Measurements from ENCODE around the gene ADAD2.

Gene ADAD2

DNA sequence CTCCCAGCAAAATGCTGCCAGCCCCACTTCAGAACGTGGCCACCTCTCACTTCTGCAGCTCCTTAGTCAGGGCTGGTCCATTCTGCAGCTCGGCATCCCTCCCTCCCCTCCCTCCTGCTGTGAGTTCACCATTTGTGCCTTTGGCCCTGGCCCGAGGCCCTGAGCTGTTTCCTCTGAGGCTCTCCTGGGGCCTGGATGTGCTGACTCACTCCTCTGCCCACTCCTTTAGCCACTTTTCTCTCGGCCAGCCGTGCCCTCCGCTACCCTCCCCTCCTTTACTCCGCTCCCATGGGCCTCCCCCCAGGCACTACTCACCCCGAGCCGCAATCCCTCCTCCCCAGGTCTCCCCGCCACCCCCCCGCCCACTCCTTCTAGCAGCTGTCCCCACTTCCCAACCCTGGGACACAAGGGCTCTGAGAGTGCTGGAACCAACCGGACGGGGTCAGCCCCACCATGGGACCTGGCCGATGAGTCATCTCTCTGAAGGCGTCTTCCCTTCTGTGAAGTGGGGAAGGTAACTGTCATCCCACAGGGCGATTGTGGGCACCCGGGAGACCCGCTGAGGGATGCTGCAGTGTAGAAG, 37.4 kb downstream of the ADAD2 start:
- POLR2A ChIA-PET = no interaction called here

DNA sequence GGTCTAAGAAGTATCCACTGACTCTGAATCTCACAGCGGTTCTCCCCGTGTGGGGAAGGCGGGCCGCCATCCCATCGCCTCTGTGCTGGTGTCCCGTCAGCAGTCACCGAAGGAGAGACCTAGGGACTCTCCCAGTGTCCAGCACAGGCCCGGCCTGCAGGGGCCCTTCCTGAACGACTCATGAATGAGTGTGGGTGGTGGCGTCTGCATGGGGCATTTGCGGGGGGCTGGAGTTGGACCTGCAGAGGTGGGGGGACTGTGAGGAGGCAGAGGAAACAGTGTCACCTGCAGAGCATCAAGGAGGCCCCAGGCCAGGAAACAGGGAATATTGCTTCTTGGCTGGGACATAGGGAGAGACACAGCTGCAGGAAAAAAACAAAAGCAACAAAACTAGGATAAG, 38.5 kb downstream of the ADAD2 start:
- ChIA-PET CTCF (no interaction called here), POLR2A (no interaction called here)
- TF ChIP-seq, protein P1, sequence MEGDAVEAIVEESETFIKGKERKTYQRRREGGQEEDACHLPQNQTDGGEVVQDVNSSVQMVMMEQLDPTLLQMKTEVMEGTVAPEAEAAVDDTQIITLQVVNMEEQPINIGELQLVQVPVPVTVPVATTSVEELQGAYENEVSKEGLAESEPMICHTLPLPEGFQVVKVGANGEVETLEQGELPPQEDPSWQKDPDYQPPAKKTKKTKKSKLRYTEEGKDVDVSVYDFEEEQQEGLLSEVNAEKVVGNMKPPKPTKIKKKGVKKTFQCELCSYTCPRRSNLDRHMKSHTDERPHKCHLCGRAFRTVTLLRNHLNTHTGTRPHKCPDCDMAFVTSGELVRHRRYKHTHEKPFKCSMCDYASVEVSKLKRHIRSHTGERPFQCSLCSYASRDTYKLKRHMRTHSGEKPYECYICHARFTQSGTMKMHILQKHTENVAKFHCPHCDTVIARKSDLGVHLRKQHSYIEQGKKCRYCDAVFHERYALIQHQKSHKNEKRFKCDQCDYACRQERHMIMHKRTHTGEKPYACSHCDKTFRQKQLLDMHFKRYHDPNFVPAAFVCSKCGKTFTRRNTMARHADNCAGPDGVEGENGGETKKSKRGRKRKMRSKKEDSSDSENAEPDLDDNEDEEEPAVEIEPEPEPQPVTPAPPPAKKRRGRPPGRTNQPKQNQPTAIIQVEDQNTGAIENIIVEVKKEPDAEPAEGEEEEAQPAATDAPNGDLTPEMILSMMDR (IDR thresholded peaks at IDR 0.05; ENCODE audit: insufficient read depth, low read length, missing control alignments) = no peak
- no peak for DNase-seq (ENCODE audit: low read depth, low spot score)
- H3K4me3 ChIP-seq (ENCODE audit: low read depth, low read length) = no peak overlapping the region

More for the DNA sequence above, 37.4 kb downstream of the ADAD2 start:
- no peak overlapping the region; the same call in 1 of the 2 replicates for H3K4me3 ChIP-seq (ENCODE audit: low read depth, low read length)
- CTCF ChIA-PET = interaction anchor here (0.8 to 1.0 kb wide), 2 partner anchors 41 kb away, joined by 3 read pairs; no protein-coding TSS in a partner anchor
- peak; percentile 36 for DNase-seq (ENCODE audit: low read depth, low spot score)
- TF ChIP-seq, protein P1 (IDR thresholded peaks at IDR 0.05; ENCODE audit: insufficient read depth, low read length, missing control alignments) = no peak

DNA sequence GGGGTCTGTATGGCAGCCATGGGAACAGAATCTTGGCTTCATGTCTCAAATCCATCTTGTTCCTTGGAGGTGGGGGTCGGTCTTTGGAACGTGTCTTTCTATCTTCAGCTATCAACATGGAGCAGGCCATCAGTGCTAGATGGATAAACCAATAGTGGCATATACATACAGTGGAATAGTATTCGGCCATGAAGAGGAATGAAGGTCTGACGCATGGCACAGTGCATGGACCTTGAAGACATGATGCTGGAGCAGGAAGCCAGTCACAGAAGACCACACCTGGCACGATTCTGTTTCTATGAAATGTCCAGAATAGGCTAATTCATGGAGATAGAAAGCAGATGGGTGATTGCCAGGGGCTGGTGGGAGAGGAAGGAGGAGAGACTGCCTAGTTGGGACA, 41.1 kb downstream of the ADAD2 start:
- ChIA-PET CTCF (no interaction called here), POLR2A (no interaction called here)
- TF ChIP-seq, protein P1 (IDR thresholded peaks at IDR 0.05; ENCODE audit: insufficient read depth, low read length, missing control alignments) = no peak

DNA sequence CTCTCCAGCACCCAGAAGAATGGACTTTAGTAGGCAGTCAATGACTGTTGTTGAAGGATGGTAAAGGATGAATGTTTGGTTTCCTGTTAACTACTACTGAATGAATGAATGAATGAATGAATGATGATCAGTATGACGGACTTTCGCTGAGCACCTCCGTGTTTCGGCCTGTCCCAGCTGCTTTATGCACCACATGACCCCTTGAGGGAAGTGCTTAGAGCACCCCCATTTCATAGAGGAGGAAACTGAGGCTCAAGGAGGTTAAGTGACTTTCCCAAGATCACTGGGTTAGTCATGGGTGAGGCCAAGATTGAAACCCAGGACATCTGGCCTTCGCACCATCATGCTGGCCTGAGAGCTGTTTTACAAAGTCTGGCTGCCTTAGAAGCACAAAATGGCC, 42.0 kb downstream of the ADAD2 start:
- CTCF ChIA-PET = no interaction called here
- no peak for DNase-seq (ENCODE audit: low read depth, low spot score)
- POLR2A ChIA-PET = no interaction called here
- no peak overlapping the region for H3K4me3 ChIP-seq (ENCODE audit: low read depth, low read length)
- TF ChIP-seq, protein P1 (IDR thresholded peaks at IDR 0.05; ENCODE audit: insufficient read depth, low read length, missing control alignments) = no peak

More for the DNA sequence above, 41.1 kb downstream of the ADAD2 start:
- DNase-seq (ENCODE audit: low read depth, low spot score) = no peak
- H3K4me3 ChIP-seq (ENCODE audit: low read depth, low read length) = no peak overlapping the region

DNA sequence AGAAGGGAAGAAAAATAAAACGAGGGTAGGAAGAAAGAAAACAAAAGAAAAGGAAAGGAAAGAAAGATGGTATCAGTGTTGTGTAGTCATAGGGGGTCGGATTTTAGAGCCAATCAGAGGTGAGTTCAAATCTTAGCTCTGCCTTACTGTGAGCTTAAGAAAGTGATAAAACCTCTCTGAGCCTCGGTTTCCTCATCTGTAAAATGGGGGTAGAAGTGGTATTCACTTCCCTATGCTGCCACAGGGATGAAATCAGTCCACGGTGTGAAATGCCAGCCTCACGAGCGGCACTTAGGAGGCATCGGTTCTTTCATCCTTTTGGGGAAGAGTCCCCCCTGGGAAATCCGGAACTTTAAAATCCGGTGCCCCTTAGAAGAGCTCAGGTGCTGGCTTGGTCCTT, 42.8 kb downstream of the ADAD2 start:
- TF ChIP-seq, protein P1 (IDR thresholded peaks at IDR 0.05; ENCODE audit: insufficient read depth, low read length, missing control alignments) = no peak
- ChIA-PET CTCF (interaction anchor here (1.0 kb wide), 1 partner anchor 43 kb away, joined by 3 read pairs; no protein-coding TSS in a partner anchor), POLR2A (no interaction called here)
- H3K4me3 ChIP-seq (ENCODE audit: low read depth, low read length) = no peak overlapping the region
- no peak for DNase-seq (ENCODE audit: low read depth, low spot score)

DNA sequence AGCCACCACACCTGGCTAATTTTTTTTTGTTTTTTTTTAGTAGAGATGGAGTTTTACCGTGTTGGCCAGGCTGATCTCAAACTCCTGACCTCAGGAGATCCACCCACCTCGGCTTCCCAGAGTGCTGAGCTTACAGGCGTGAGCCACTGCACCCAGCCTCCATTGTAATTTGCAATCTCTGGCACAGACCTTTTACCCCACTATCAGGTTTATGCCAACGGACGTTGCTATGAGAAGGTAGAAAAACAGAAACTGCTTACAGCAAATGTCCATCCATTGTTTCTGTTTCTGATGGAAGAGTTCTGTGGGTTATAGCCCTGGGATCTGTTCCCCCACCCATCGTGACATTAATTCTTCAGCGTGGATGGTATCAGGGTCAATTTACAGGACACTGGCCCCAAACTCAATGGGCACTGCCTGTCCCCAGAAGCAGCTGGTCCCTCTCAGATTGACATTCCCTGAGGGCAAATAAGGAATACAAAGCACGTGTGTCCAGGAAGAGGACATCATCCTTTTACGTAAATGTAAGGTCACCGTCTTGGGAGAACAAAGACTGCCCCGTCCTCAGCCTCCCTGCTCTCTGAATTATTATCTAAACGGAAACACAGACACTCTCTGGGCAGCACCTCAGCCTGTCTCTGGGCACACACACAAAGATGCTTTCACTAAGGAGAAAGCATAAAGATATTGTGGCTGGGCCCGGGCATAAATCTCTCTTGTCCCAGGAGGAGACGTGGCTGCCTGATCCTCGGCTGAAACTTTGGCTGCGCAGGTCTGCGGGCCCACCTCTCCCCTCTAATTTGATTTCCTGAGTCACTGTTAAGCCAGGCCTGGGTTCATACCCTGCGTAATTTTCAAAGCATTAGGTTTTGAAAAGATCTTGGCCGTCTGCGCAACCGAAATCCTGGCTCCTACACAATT, 43.6 kb downstream of the ADAD2 start:
- DNase-seq (ENCODE audit: low read depth, low spot score) = no peak
- POLR2A ChIA-PET = no interaction called here
- TF ChIP-seq, protein P1 (IDR thresholded peaks at IDR 0.05; ENCODE audit: insufficient read depth, low read length, missing control alignments) = no peak
- no peak overlapping the region for H3K4me3 ChIP-seq (ENCODE audit: low read depth, low read length)
- CTCF ChIA-PET = interaction anchor here (1.0 kb wide), 1 partner anchor 43 kb away, joined by 3 read pairs; no protein-coding TSS in a partner anchor

Measured in AG04449 (cell line).